ENCODE data around the gene FCN2. TPM values are rescaled to one million over a fixed set of nuclear protein-coding genes. Genes with fewer than 3 reads are reported as not detected.

The FCN2 gene
- total RNA-seq, 1 experiment from 2014 or later: not detected

DNA sequence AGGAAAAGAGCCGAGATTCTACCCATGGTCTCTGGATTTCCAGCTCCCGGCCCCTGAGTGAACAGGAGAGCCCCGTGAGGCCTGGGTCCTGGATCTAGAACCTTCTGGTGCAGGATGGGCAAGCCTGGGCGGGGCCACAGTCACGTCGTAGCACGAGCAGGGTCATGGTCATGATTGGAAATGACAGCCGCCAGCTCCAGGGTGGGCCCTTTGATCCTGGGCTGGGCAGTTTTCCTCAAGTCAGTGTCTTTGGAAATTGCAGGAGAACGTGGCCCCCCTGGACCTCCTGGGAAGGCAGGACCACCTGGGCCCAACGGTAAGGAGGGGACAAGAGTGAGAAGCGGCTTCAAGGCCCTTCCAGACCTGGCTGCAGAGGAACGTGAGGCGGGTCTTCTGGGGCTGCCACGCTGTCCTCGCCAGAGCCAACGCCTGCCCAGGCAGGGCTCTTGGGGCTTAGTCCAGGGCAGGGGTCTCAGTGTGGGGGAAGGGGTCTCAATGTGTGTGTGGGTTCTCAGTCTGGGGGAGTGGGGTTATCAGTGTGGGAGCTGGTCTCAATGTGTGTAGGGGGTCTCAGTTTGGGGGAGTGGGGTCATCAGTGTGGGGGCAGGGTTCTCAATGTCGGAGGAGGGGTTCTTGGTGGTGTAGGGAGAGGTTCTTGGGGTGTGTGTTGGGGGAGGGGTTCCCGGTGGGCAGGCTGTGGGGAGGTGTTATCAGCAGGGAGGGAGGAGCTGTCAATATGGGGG lies 2.6 kb downstream of the FCN2 start:
- ATAC-seq (no peak), DNase-seq (ENCODE audit: low read depth, low spot score) (no peak)
- Histone ChIP-seq H4K20me1 (ENCODE audit: insufficient read depth) (no peaks in the 10 kb centered on the region), H3K4me3 (replicated peaks in 1 of 2; ENCODE audit: low read depth in 1 of 2, low read length in 2 of 2) (no peak overlapping the region), H2AFZ (ENCODE audit: low read depth, low read length, poor library complexity, severe bottlenecking) (no peak overlapping the region), H3K4me2 (ENCODE audit: low read length) (no peak overlapping the region), H3K79me2 (ENCODE audit: insufficient read depth, low read length) (no peaks in the 10 kb centered on the region), H3K9ac (ENCODE audit: low read length) (no peak overlapping the region), H3K9me3 (ENCODE audit: control insufficient read depth in 1 of 2, insufficient read depth in 1 of 2, low read depth in 1 of 2, low read length in 2 of 2) (no peaks in the 10 kb centered on the region), H3K9me2 (ENCODE audit: insufficient read depth) (no peaks in the 10 kb centered on the region), H3K4me1 (ENCODE audit: control insufficient read depth in 1 of 2, insufficient read depth in 2 of 2, low read length in 2 of 2) (no peaks in the 10 kb centered on the region), H3K27me3 (ENCODE audit: insufficient read depth, low read length) (no peaks in the 10 kb centered on the region; the same call in 1 of the 2 replicates), H3K27ac (ENCODE audit: low read depth, low read length) (no peak overlapping the region), H3K36me3 (ENCODE audit: control insufficient read depth in 1 of 2, insufficient read depth in 2 of 2, low read length in 2 of 2) (no peaks in the 10 kb centered on the region)
- BruUV-seq (replicated peaks): no TSS peak
- RAD21 ChIA-PET (ENCODE audit: low non-redundant PET in 1 of 2, low total read pairs in 2 of 2, uncharacterized antibody in 2 of 2, unreplicated experiment in 2 of 2): no interaction called here
- TF ChIP-seq ZNF274 (IDR thresholded peaks at IDR 0.05; ENCODE audit: low read depth, low read length): no peak
- TF ChIP-seq SIN3A (IDR thresholded peaks at IDR 0.05; ENCODE audit: low read depth): no peak
- intact Hi-C loops (cut with micrococcal nuclease): no loop called here
- CTCF ChIA-PET: no interaction called here
- POLR2A ChIA-PET: no interaction called here

GRCh38 chr9:134884492-134884891 lies 3.9 kb downstream of the FCN2 start:
- POLR2A ChIA-PET: no interaction called here
- BruUV-seq (replicated peaks): no TSS peak
- no peaks in the 10 kb centered on the region for H3K27me3 ChIP-seq (ENCODE audit: insufficient read depth, low read length)
- TF ChIP-seq FOSL1 (IDR thresholded peaks at IDR 0.05; ENCODE audit: low read depth) (no peak), EGR1 (IDR thresholded peaks at IDR 0.05; ENCODE audit: low read depth) (no peak), JUND (IDR thresholded peaks at IDR 0.05) (no peak), CEBPB (IDR thresholded peaks at IDR 0.05; ENCODE audit: low read depth) (no peak), POLR2A (IDR thresholded peaks at IDR 0.05; ENCODE audit: borderline replicate concordance, extremely low read depth, insufficient read depth, insufficient read length) (no peak), YY1 (IDR thresholded peaks at IDR 0.05; ENCODE audit: extremely low read depth, insufficient replicate concordance, low read depth, low read length) (no peak), ELF1 (IDR thresholded peaks at IDR 0.05; ENCODE audit: borderline replicate concordance, low read depth) (no peak), EZH2 (IDR thresholded peaks at IDR 0.05) (no peak)
- TF ChIP-seq, protein P1, sequence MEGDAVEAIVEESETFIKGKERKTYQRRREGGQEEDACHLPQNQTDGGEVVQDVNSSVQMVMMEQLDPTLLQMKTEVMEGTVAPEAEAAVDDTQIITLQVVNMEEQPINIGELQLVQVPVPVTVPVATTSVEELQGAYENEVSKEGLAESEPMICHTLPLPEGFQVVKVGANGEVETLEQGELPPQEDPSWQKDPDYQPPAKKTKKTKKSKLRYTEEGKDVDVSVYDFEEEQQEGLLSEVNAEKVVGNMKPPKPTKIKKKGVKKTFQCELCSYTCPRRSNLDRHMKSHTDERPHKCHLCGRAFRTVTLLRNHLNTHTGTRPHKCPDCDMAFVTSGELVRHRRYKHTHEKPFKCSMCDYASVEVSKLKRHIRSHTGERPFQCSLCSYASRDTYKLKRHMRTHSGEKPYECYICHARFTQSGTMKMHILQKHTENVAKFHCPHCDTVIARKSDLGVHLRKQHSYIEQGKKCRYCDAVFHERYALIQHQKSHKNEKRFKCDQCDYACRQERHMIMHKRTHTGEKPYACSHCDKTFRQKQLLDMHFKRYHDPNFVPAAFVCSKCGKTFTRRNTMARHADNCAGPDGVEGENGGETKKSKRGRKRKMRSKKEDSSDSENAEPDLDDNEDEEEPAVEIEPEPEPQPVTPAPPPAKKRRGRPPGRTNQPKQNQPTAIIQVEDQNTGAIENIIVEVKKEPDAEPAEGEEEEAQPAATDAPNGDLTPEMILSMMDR (IDR thresholded peaks at IDR 0.05 in 2 of 3, conservative IDR thresholded peaks at IDR 0.05 in 1 of 3; ENCODE audit: borderline replicate concordance in 1 of 3, insufficient read depth in 1 of 3, low read depth in 2 of 3, low read length in 2 of 3): no peak
- TF ChIP-seq, protein P2, sequence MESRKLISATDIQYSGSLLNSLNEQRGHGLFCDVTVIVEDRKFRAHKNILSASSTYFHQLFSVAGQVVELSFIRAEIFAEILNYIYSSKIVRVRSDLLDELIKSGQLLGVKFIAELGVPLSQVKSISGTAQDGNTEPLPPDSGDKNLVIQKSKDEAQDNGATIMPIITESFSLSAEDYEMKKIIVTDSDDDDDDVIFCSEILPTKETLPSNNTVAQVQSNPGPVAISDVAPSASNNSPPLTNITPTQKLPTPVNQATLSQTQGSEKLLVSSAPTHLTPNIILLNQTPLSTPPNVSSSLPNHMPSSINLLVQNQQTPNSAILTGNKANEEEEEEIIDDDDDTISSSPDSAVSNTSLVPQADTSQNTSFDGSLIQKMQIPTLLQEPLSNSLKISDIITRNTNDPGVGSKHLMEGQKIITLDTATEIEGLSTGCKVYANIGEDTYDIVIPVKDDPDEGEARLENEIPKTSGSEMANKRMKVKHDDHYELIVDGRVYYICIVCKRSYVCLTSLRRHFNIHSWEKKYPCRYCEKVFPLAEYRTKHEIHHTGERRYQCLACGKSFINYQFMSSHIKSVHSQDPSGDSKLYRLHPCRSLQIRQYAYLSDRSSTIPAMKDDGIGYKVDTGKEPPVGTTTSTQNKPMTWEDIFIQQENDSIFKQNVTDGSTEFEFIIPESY (IDR thresholded peaks at IDR 0.05; ENCODE audit: extremely low read depth, insufficient replicate concordance, low read length): no peak
- TF ChIP-seq, protein P3, sequence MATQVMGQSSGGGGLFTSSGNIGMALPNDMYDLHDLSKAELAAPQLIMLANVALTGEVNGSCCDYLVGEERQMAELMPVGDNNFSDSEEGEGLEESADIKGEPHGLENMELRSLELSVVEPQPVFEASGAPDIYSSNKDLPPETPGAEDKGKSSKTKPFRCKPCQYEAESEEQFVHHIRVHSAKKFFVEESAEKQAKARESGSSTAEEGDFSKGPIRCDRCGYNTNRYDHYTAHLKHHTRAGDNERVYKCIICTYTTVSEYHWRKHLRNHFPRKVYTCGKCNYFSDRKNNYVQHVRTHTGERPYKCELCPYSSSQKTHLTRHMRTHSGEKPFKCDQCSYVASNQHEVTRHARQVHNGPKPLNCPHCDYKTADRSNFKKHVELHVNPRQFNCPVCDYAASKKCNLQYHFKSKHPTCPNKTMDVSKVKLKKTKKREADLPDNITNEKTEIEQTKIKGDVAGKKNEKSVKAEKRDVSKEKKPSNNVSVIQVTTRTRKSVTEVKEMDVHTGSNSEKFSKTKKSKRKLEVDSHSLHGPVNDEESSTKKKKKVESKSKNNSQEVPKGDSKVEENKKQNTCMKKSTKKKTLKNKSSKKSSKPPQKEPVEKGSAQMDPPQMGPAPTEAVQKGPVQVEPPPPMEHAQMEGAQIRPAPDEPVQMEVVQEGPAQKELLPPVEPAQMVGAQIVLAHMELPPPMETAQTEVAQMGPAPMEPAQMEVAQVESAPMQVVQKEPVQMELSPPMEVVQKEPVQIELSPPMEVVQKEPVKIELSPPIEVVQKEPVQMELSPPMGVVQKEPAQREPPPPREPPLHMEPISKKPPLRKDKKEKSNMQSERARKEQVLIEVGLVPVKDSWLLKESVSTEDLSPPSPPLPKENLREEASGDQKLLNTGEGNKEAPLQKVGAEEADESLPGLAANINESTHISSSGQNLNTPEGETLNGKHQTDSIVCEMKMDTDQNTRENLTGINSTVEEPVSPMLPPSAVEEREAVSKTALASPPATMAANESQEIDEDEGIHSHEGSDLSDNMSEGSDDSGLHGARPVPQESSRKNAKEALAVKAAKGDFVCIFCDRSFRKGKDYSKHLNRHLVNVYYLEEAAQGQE (IDR thresholded peaks at IDR 0.05; ENCODE audit: low read depth): no peak

More at GRCh38 chr9:134884492-134884891, 3.9 kb downstream of the FCN2 start:
- intact Hi-C loops (cut with micrococcal nuclease): no loop called here
- Histone ChIP-seq H3K9me2 (ENCODE audit: insufficient read depth) (no peaks in the 10 kb centered on the region), H4K20me1 (ENCODE audit: insufficient read depth) (no peaks in the 10 kb centered on the region), H3K79me2 (ENCODE audit: insufficient read depth, low read length) (no peaks in the 10 kb centered on the region), H3K36me3 (ENCODE audit: control insufficient read depth in 1 of 2, insufficient read depth in 2 of 2, low read length in 2 of 2) (no peaks in the 10 kb centered on the region), H3K4me2 (ENCODE audit: low read length) (no peak overlapping the region), H3K4me1 (ENCODE audit: control insufficient read depth in 1 of 2, insufficient read depth in 2 of 2, low read length in 2 of 2) (no peaks in the 10 kb centered on the region), H3K27ac (ENCODE audit: low read depth, low read length) (no peak overlapping the region), H3K9me3 (ENCODE audit: control insufficient read depth in 1 of 2, insufficient read depth in 1 of 2, low read depth in 1 of 2, low read length in 2 of 2) (no peaks in the 10 kb centered on the region), H2AFZ (ENCODE audit: low read depth, low read length, poor library complexity, severe bottlenecking) (no peak overlapping the region), H3K9ac (ENCODE audit: low read length) (no peak overlapping the region), H3K4me3 (replicated peaks in 1 of 2; ENCODE audit: low read depth in 1 of 2, low read length in 2 of 2) (no peak overlapping the region)
- ChIA-PET CTCF (no interaction called here), RAD21 (ENCODE audit: low non-redundant PET in 1 of 2, low total read pairs in 2 of 2, uncharacterized antibody in 2 of 2, unreplicated experiment in 2 of 2) (no interaction called here)
- DNase-seq (ENCODE audit: low read depth, low spot score) (no peak), ATAC-seq (no peak)
